Esophagus muscularis mucosa (tissue), 4 donors: ENCODE data around the gene KLF15. TPM values are rescaled to one million over a fixed set of nuclear protein-coding genes. Genes with fewer than 3 reads are reported as not detected.

ENCODE experiments used
- DNase-seq: peaks from one replicate; pipeline ENCODE4 v3.0.0-alpha.2; 2017; ENCODE audit errors: extremely low spot score
- H3K27ac ChIP-seq, 4 donors: fragments of 200-600 bp; sonication (generic); replicated peaks in 1 of 4; 1 replicate in 3 of 4; 2 replicates in 1 of 4; pipeline ENCODE4 v1.5.1; 2016 to 2019; ENCODE audit warnings: mild to moderate bottlenecking in 1 of 4
- H3K27me3 ChIP-seq, 4 donors: fragments of 200-600 bp; sonication (generic); one replicate each; pipeline versions ENCODE4 v1.5.1 to v1.6.0; 2016 to 2019
- H3K36me3 ChIP-seq, 4 donors: fragments of 200-600 bp; sonication (generic); one replicate each; pipeline ENCODE4 v1.5.1; 2016 to 2019
- H3K4me1 ChIP-seq, 4 donors: fragments of 200-600 bp; sonication (generic); one replicate each; pipeline ENCODE4 v1.5.1; 2016 to 2019
- H3K4me3 ChIP-seq, 4 donors: fragments of 200-600 bp; sonication (generic); 1 replicate in 2 of 4; 2 replicates in 2 of 4; pipeline ENCODE4 v1.5.1; 2016 to 2019; ENCODE audit warnings: mild to moderate bottlenecking in 4 of 4, moderate library complexity in 1 of 4
- H3K9me3 ChIP-seq, 4 donors: fragments of 200-600 bp; sonication (generic); 1 replicate in 3 of 4; 2 replicates in 1 of 4; pipeline ENCODE4 v1.5.1; 2016 to 2019
- CTCF ChIP-seq, 3 experiments: fragments of 200-600 bp in 2 of 3; fragments of 450-650 bp in 1 of 3; sonication (generic) in 2 of 3; IDR thresholded peaks; one replicate each; pipeline ENCODE4 v1.5.1; 2017 to 2019; ENCODE audit warnings: antibody characterized with exemption in 3 of 3, mild to moderate bottlenecking in 2 of 3, moderate library complexity in 1 of 3
- EP300 ChIP-seq: sonication (generic); formaldehyde crosslinking; IDR thresholded peaks from one replicate; pipeline ENCODE4 v1.6.1; 2017; ENCODE audit warnings: antibody characterized with exemption
- POLR2A ChIP-seq: fragments of 450-650 bp; IDR thresholded peaks from one replicate; pipeline ENCODE4 v1.6.1; 2017; ENCODE audit warnings: antibody characterized with exemption, moderate library complexity, mild to moderate bottlenecking, low read depth
- POLR2AphosphoS5 ChIP-seq, 2 donors: sonication (generic); formaldehyde crosslinking; IDR thresholded peaks; one replicate each; pipeline ENCODE4 v1.6.1; 2017; ENCODE audit warnings: antibody characterized with exemption in 2 of 2
- WGBS: methylation state at CpG from one replicate; pipeline ENCODE4 v1.1.5; 2018; 5-methylcytosine and 5-hydroxymethylcytosine counted together
- intact Hi-C: fragments of 100-400 bp; cut with DNase I; formaldehyde crosslinking; loops from one replicate; pipeline ENCODE4 v1.15.1; 2023
- total RNA-seq, 4 donors: library from RNA; depleted of rRNA; stranded (reverse); fragments of >200 nt; gene quantifications; one replicate each; pipeline versions ENCODE4 v1.1.0 to v1.2.1, GENCODE V29; 2016

The KLF15 gene
- total RNA-seq, 4 donors from 2014 or later = 84.3 to 208 (median 93.6) TPM

GRCh38 chr3:126342991-126343648, 14.1 kb downstream of the KLF15 start:
- intact Hi-C loops = no loop called here
- no peak for TF ChIP-seq POLR2A
- TF ChIP-seq POLR2AphosphoS5 (IDR thresholded peaks at IDR 0.05) = no peak
- no peak for TF ChIP-seq EP300
- TF ChIP-seq CTCF (IDR thresholded peaks at IDR 0.05) = no peak

GRCh38 chr3:126342211-126342610, 15.0 kb downstream of the KLF15 start:
- no peaks in the 10 kb centered on the region for H3K9me3 ChIP-seq
- DNase-seq = no peak
- TF ChIP-seq EP300 = no peak
- peaks cover 26 to 58% (median 33%) of the 10 kb centered on the region in 4 donors for H3K36me3 ChIP-seq
- H3K4me1 ChIP-seq = peaks cover 29 to 56% (median 51%) of the 10 kb centered on the region in 4 donors
- H3K27me3 ChIP-seq = no peaks in the 10 kb centered on the region
- 84% methylated on average over 9 of the region's 9 CpGs for WGBS
- H3K27ac ChIP-seq = no peak overlapping the region
- intact Hi-C loops = no loop called here
- no peak overlapping the region for H3K4me3 ChIP-seq

More at GRCh38 chr3:126342991-126343648, 14.1 kb downstream of the KLF15 start:
- H3K27me3 ChIP-seq = no peaks in the 10 kb centered on the region
- no peaks in the 10 kb centered on the region for H3K9me3 ChIP-seq
- H3K27ac ChIP-seq = no peak overlapping the region
- 77% methylated on average over 8 of the region's 20 CpGs for WGBS
- H3K4me1 ChIP-seq = peaks cover 36 to 65% (median 60%) of the 10 kb centered on the region in 4 donors
- peaks cover 30 to 67% (median 40%) of the 10 kb centered on the region in 4 donors for H3K36me3 ChIP-seq
- no peak for DNase-seq
- no peak overlapping the region for H3K4me3 ChIP-seq

- TF ChIP-seq EP300 (no peak), POLR2A (no peak), CTCF (IDR thresholded peaks at IDR 0.05) (no peak), POLR2AphosphoS5 (IDR thresholded peaks at IDR 0.05) (no peak)
- no peak for DNase-seq
- no peaks in the 10 kb centered on the region for H3K27me3 ChIP-seq
- H3K36me3 ChIP-seq = peaks cover 21 to 54% (median 28%) of the 10 kb centered on the region in 4 donors
- no peaks in the 10 kb centered on the region for H3K9me3 ChIP-seq
- 91% methylated on average over 4 of the region's 7 CpGs for WGBS
- peaks cover 26 to 51% (median 46%) of the 10 kb centered on the region in 4 donors for H3K4me1 ChIP-seq
- no peak overlapping the region for H3K27ac ChIP-seq
- intact Hi-C loops = no loop called here
- no peak overlapping the region for H3K4me3 ChIP-seq
These were observed 15.5 kb downstream of the KLF15 start for GRCh38 chr3:126341755-126342150.

- Histone ChIP-seq H3K4me3 (no peak overlapping the region), H3K36me3 (peaks cover 15 to 47% (median 22%) of the 10 kb centered on the region in 4 donors), H3K27ac (no peak overlapping the region), H3K4me1 (peaks cover 21 to 45% (median 40%) of the 10 kb centered on the region in 4 donors), H3K27me3 (no peaks in the 10 kb centered on the region), H3K9me3 (no peaks in the 10 kb centered on the region)
- DNase-seq = no peak
- 86% methylated on average over 17 of the region's 19 CpGs for WGBS
- intact Hi-C loops = no loop called here
- TF ChIP-seq CTCF (IDR thresholded peaks at IDR 0.05) = no peak
- no peak for TF ChIP-seq POLR2AphosphoS5 (IDR thresholded peaks at IDR 0.05)
- TF ChIP-seq POLR2A = no peak
- no peak for TF ChIP-seq EP300
These were observed 16.1 kb downstream of the KLF15 start for GRCh38 chr3:126340943-126341754.

- H3K4me1 ChIP-seq = peaks cover 21 to 42% (median 36%) of the 10 kb centered on the region in 4 donors
- H3K4me3 ChIP-seq = no peak overlapping the region
- H3K27me3 ChIP-seq = no peaks in the 10 kb centered on the region
- H3K9me3 ChIP-seq = no peaks in the 10 kb centered on the region
- 89% methylated on average over 3 of the region's 3 CpGs for WGBS
- peaks cover 9 to 42% (median 17%) of the 10 kb centered on the region in 4 donors for H3K36me3 ChIP-seq
- peak overlapping the region in 1 of 4 donors; percentile 34 for H3K27ac ChIP-seq
- intact Hi-C loops = no loop called here
- no peak for TF ChIP-seq CTCF (IDR thresholded peaks at IDR 0.05)
- TF ChIP-seq POLR2AphosphoS5 (IDR thresholded peaks at IDR 0.05) = no peak
- TF ChIP-seq POLR2A = no peak
- TF ChIP-seq EP300 = no peak
- DNase-seq = no peak
These were observed 16.6 kb downstream of the KLF15 start for GRCh38 chr3:126340596-126340942.
